Loucy (cell line): ENCODE data around the gene TOGARAM2.

Source experiments
- EZH2phosphoT487 ChIP-seq: fragments of 200-600 bp; IDR thresholded peaks from 2 replicates; pipeline ENCODE4 v1.6.1; 2018; ENCODE audit warnings: antibody characterized with exemption, mild to moderate bottlenecking, moderate library complexity, borderline replicate concordance
- TF ChIP-seq, protein P1 (sequence below): fragments of 200-600 bp; sonication (generic); conservative IDR thresholded peaks from 2 replicates; pipeline ENCODE4 v1.5.1; 2014; ENCODE audit warnings: mild to moderate bottlenecking, antibody characterized with exemption, low read length

DNA sequence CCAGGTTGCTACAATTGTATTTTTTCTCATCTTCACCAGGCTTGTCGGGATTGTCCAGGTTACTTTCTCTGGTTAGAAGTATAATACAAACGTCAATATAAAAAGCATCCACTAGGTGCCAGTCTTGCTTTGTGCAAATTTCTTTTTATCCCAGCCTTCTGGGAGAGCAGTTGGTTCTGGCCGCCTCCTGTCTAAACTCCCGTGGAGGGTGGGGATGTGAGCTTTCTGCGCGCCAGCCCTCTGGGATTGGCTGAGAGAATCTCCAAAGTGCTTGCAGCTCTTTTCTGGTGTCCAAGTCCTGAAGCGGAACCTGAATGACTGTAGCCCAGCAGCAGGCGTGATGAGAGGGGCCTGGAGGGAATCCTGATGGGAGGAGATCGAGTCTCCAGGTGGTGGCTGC is 22.4 kb upstream of the TOGARAM2 start:
- TF ChIP-seq, protein P1, sequence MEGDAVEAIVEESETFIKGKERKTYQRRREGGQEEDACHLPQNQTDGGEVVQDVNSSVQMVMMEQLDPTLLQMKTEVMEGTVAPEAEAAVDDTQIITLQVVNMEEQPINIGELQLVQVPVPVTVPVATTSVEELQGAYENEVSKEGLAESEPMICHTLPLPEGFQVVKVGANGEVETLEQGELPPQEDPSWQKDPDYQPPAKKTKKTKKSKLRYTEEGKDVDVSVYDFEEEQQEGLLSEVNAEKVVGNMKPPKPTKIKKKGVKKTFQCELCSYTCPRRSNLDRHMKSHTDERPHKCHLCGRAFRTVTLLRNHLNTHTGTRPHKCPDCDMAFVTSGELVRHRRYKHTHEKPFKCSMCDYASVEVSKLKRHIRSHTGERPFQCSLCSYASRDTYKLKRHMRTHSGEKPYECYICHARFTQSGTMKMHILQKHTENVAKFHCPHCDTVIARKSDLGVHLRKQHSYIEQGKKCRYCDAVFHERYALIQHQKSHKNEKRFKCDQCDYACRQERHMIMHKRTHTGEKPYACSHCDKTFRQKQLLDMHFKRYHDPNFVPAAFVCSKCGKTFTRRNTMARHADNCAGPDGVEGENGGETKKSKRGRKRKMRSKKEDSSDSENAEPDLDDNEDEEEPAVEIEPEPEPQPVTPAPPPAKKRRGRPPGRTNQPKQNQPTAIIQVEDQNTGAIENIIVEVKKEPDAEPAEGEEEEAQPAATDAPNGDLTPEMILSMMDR, result peak; percentile 75
- TF ChIP-seq EZH2phosphoT487, result no peak
